Putamen (tissue), 1 donor: Measurements from ENCODE around the gene ERC2.
A peak's percentile ranks its signal among the peaks of the same experiment; 100 is the strongest.
"Not testable (repeated sequence)": the region's sequence is repeated elsewhere in the genome, so short reads cannot be mapped to it uniquely, and the experiment has no call there.

Experiments
- DNase-seq: peaks from one replicate; pipeline ENCODE4 v3.0.0-alpha.2; 2016; ENCODE audit warnings: low spot score

Gene ERC2

DNA sequence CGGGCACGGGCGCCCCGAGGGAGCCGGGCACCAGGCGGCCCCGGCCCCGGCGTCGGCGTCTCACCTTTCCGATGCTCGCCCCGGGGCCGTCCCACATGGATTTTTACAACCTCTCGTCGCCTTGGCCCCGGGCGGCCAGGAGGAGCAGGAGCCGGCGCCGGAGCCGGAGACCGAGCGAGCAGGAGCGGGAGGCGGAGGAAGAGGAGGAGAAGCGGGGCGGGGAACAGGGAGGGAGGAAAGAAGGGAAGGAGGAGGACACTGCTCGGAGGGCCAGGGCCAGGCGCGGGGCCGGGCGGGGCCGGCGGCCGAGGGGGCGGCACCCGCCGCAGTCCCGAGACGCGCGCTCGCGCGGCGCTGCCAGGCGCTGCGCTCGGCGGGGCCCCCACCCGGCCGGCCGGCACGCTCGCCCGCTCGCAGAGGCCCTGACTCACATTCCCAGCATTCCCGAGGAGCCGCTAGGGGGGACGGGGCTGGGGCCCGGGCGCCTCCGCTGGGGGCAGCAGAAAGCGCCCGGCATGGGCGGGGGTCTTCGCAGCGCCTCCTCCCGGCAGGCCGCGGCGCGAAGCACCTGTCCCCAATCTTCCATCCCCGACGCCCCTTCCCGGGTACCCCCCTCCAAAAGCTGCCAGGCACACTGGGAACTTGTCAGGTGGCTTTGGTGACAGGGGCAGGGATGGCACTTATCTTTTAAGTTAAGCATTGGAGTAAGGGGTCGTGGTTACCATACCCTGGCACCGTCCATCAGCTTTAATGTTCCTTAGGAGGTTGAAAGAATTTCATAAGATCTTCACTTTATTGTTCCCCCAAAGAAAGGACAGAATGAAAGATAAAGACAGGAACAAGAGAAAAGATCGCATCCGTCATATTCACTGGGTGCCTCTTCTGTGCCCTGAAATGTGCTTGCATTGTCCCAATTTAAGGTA is at the start of gene ERC2:
TSS of gene ERC2 (minus strand) at position 284 of the 923 bp plus-strand sequence.
- DNase-seq: peak; percentile 59

DNA sequence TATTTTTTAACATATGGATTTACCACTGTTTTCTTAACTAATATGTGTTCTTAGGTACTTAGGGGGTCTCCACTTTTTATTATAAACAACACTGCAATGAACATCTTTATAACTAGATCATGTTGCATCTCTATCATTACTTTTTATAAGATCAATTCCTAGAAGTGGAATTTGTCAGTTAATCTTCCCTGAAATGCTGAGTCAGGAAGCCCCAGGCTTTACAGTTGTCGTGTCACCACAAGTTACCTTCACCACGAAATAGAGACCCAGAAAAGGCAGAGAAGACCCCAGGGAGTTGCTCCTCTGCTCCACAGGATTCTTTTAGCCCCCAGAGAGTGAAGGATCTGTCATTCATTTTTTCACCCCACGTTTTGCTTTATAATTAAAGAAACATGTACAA is 34.5 kb upstream of the ERC2 start:
- DNase-seq: no peak

DNA sequence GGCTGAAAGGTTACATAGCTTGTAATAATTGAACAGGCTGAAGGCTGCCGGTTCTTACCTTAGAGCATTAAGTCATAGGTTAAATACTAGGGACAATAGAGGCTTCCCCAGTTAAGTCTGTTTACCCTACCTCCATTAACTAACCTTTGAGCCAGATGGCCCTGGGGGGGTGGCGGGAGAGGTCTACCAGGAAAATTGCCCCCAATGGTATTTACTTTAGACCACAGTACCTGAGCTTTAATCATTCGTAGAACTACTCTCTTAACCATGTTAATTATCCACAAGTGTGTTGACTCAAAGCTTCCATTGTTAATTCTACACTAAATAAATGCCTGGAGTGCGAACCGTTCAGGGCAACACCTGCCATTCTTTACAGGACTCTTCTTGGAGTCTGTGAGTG is 28.1 kb upstream of the ERC2 start:
- not testable (repeated sequence) for DNase-seq

DNA sequence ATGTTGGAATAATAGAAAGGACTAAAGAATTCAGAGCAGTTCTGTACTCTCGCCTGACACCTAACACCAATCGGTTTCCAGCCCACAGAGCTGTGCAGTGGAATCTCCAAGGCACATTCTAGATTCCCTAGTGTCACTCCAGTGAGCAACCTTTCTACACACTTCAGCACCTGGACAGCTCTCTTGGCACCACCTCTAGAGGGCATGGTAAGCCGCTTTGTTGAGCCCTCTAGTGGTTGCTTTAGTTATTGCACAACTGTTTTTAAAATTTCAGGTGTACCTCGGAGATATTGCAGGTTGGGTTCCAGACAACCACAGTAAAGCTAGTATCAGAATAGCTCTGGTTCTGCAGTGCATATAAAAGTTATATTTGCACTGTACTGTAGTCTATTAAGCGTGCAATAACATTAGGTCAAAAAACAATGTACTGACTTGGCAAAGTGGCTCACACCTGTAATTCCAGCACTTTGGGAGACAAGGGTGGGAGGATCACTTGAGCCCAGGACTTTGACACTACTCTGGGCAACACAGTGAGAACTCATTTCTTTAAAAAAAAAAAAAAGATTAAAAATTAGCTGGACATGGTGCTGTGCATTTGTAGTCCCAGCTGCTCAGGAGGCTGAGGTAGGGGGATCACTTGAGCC is 26.5 kb upstream of the ERC2 start:
- peak; percentile 27 for DNase-seq

DNA sequence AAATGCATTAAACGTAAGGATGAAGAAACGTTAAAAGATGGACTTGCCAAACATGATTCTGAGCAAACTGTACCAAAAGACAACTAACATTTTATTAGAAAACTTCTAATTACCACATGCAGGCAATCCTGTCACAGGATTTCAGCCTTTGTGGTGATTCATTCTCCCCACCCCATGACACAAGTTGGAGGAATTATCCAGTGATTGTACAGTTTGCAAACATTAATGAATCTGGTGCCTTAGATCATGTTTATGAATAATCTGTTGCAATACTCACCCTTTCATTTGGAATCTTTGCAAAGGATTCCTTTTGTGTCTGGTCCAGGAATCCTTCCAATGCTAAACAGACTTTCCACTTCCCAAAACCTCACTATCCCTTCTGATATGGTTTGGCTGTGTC is 23.3 kb upstream of the ERC2 start:
- DNase-seq: no peak

DNA sequence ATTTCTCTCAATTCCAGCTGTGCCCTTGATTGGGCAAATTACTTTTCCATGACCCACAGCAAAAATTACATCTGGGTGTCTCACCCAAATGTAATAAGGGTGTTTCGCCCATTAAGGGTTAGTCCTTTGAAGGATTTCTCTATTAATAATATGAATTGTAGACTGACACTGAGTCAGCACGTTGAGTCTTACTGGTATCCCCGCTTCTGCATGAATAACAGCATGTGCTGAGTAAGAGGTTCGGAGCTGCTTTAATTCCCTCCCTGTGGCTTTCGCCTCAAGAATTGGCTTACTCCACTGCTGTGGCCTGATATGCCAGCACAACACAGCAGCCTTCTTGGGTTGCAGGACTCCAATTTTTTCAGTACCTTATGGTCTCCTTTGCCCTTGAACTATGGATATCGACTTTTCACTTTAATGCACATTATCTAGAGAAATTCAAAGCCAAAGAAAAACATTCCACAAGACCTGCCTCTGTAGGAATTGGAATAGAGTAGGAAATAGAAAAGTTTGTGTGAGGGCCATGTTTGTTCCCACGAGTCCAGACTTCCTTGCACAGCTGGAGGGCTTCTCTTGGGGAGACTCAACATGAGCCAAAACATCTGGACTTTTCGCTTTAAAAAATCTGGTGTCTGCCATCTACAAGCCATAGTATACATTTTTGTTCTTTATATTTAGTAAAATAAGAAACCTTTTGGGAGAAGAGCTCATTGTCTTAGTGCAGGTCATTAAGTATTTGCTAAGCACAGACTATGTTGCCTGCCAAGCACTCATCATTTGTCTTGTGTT is 20.7 kb upstream of the ERC2 start:
- no peak for DNase-seq

DNA sequence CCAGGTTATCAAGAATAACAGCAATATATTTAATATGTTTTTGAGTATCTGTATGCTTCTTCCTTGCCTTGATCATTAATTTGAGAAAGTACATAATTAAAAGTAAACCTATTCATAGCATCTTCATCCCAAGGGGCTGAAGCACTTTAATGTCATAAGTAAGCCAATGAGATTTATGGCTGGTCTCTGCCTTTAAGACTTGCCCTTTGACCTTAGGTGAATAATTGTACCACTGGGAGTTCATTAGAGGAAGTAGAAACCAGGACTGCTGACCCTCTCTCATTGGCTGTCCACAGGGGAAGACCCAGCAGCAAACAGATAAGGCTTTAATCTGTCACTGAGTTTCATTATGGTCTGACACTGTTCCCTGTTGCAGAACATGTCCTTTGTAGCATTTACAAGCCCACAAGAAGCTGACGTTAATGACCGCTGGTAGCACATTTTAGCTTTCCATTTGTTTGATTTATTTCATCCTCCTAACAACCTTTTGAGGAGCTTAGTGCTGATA is 16.3 kb upstream of the ERC2 start:
- no peak for DNase-seq

DNA sequence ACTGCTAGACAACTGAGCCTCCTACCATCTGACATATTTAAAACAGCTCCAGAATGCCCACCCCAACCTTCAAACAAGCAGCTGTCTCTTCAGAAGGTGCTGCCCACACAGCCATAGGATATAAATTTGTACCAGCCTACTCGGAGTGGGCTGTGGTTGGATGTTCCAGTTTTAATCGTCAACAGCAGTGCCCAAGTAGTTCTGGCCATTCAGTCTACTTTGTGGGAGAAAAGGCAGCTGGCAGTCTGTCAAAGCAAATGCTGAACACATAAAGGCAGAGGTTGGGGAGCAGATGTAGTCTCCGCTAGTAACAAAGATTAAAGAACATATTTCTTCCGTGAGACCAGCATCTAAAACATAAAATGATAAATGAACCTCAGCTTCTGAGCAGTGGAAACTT is 15.9 kb upstream of the ERC2 start:
- DNase-seq: no peak

DNA sequence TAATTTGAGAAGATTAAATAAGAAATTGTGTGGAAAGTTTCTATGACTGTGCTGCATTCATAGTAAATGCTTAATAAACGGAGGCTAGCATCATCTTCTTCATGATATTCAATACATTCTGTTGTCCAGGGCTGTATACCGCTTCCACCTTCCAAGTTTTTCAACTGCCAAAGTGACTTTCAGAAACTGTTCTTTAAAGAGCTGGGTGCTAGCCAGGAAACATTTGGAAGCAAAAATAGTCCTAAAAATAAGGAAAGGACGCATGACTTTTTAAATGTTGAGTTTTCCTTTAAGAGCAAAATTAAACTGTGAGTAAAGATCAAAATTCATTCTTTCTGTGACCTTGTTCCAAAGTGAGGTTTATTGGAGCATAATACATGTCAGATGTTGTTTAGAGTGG is 9.4 kb upstream of the ERC2 start:
- DNase-seq: no peak

DNA sequence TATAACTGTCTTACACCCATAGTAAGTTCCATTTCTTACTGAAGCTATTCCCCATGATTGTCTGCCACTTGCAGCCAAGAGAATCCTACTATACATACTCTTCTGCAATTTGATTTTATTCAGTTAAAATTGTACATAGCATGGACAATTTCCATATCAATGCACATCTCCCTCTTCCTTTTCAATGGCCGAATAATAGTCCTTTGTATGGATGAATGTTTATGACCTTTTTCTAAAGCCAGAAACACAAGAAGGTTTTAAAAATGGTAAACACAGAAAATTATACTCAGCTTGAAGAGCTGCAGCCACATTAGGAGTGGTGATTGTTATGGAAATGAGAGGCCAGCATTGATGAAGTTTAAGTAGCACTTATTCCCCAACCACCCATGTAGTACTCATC is 8.5 kb upstream of the ERC2 start:
- no peak for DNase-seq

DNA sequence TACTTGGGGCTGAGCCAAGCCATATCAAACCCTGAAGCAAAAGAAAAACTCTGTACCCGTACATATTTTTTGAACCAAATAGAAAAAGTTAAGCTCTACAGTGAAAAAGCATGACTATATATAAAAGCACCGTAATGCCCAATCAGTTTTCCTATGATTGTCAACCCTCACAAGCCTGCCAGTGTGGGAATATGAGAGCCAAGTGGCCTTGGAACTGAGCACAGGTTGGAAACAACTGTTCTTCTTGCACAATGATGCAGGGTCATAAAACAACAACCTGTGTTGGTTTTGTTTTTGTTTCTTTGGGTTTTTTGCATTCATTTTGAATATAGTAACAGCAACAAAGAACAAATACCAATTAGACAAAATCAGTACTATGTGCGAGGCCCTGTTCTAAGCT is 3.5 kb upstream of the ERC2 start:
- DNase-seq: no peak

DNA sequence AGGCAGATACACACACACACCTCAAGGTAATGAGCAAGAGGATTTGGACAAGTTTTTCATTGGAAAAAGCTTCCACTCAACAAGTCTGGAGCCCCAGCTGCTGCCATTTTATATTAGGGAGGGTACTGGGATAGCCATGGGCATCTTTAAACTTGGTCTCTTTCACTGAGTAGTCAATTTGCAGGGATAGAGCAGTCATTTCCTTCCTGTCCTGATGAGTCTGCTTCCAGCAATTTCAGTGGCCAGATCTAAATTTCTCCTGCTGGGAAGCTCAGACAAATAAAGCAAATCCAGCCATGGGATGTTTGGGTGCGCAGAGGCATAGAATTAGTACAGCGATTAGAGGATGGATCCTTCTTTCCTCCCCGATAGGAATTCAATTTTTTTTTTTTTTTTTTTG is 874 bp upstream of the ERC2 start:
- no peak for DNase-seq

DNA sequence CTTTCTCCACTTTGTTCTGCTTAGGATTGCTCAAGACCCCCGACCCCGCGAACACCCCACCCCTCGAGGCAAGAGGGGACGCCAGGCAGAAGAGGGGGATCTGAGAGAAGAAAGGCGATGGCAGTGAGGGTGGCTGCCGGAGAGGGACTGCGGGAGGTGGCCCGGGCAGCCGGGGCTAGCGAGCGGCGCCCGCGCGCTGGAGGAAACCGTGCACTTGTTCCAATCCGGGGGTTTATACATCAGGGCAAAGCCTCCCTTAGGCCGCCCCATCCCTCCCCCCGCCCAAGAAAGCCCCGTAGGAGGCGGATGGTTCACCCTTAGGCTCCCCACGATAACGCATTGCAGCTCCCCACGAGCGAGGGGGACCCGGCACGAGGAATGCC is 475 bp downstream of the ERC2 start:
- DNase-seq: no peak

DNA sequence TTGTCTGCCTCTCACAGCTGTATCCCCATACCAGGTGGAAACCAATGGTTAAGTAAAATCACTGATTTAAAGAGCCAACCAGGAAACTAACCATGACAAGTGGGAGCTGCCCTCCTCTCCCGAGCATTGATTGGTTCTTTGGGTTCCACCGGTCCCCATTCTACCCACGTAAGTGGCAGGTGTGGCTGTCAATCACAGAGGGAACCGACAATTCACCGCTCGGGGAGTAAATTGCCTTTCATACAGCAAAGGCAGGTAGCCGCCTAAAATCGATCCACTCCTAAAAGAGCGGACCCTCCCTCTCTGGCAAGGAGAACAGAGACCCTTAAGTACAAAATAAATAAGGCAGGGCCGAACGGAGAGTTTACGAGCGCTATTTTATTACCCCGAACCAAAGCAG is 1.2 kb downstream of the ERC2 start:
- peak; percentile 91 for DNase-seq

DNA sequence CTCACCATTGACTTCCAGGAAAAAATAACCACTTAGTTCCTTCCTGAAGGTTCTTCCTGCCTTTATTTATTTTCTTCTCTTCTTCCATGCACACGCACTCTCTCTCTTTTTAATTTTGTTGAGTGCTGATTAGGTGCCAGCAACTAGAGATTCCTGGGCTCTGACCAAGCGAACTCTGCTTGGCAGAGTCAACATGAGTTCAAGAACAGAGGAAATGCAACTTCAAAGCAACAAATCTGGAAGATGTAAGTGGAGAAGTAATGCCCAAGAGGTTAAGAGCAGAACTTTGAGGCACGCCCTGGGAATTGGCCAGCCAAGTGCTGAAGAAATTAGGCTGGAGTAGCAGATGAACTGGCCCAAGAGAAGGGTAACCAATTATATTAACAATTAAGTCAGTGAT is 8.5 kb downstream of the ERC2 start:
- DNase-seq: no peak

DNA sequence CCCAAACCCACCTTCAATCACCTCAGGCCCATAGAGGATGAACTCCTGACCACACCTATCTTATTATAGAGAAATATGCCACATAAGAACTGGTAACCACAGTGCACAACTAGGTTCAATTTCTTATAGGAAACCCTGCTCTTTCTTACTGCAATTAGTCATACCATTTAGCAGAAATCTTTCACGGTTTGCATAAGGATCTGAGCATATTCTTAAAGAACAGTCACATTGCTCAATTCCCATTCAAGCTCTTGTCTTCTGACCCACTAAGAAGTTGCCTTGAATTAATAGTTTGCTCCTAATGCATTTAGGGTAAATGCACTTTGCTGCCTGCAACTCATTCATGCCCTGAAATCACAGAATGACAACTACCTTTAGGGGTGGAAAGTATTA is 9.2 kb downstream of the ERC2 start:
- no peak for DNase-seq

DNA sequence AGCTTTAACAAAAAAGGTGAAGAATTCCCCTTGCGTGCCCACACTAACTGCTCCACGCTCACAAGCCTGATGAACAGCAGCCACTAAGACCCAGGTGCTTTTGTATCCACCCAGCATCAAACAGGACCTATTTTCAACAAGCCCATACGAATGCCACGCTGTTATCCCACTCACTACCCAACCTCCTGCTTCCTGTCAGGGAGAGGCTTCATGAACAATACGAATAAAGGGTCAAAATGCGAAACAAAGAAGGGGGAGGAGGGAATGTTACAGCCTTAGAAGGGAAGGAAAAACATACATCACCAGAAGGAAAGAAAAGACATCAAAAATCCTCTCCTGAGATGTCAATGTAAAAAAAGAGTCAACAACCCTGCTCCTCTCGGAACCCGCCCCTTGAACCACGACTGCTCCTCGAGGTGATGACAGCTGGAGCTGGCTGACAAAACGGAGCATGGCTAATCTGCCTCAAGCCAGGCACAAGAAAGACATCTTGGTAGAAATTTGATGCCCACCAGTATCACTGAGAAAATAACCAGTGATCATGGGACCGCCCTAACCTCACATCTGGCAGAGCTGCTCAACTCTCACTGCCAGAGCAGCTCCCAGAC is 9.7 kb downstream of the ERC2 start:
- no peak for DNase-seq

DNA sequence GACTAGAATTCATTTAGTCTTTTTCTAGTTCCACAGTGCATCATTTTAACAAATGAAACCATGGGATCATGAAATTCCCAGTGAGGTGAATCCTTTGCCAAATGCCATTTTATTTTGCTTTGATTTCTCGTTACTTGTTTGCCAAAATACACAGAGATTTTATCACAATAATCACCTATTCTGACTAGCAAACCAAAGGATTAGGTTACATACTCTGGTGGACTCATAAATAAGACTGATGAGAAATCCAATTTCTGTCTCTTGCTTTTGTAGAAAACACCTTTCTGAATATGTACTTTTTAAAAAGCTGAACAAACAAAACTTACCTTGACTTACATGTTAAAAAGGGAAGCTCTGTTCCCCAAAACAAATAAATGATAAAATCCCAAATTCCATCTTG is 12.2 kb downstream of the ERC2 start:
- no peak for DNase-seq

DNA sequence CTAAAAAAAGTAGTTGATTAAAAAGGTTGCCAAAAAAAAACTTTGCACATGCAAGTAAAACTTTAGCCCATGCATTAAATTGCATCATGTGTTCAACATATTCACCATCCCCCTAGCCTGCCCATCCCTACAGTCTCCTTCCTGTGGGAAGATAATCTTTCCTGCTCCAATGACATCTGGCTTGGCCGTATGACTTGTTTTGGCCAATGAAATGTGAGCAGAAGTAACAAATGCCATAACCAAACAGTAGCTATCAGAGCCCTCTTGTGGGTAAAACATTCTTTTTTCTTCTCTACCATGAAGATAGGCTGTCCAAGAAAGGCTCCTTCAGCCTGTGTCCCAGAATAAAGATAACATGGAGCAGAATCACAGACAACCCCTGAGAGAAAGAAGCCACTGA is 15.3 kb downstream of the ERC2 start:
- DNase-seq: no peak

DNA sequence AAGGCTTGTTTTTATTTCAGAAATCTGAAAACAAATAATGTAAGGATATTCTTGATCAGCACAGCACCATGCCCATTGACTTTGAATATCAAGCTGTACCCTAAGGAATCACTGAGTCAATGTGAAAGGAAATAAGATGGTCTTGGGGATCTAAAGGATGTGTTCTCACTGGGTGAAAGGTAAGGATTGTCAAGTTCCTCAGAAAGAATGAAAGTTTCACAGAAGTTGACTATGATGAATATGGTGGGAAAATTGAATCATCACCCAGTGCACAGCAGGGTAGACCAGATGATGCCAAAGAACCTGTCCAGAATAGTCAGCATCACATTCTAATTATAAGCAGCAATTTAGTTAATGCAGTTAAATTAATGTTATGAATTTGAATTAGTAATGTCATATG is 16.2 kb downstream of the ERC2 start:
- DNase-seq: no peak

DNA sequence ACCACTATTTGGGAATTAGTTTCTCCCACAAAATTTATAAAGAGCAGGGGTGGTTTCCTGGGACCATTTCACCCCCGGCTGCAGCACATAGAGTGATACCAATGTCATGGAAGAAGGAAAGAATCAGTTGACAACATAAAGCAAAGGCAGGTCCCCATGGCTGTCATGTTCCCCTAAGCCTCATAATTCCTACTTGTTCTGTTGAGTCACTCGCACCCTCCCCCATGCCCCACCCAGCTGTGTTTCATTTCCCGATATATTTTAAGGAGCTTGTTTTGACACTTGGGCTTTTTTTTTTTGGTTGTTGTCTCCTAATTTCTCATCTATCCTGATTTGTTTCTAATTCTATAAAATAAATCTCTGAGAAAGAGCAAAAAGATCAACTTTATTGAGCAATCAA is 24.9 kb downstream of the ERC2 start:
- peak; percentile 22 for DNase-seq

DNA sequence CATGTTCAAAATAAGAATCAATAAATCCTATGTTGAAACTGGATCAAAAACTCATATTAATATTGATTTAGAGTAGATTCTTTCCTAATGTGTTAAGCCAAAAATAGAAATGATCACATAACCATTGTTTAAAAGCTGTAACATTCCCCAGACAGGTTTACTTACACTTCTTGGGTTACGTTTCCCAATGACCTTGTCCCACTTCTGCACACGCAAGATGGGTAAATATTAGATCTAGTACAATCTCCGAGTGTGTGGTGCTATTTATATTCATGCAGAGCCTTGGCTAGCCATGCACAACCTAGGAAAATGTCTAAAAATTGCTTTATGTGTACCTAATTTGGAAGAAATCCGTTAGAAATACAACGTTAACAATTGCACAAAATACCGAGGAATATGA is 39.6 kb downstream of the ERC2 start:
- DNase-seq: no peak
